DLD1 (cell line): Measurements from ENCODE around the gene FAM53A.
"Not testable (repeated sequence)": the region's sequence is repeated elsewhere in the genome, so short reads cannot be mapped to it uniquely, and the experiment has no call there.

ENCODE experiments used
- in situ Hi-C: cut with HindIII; loops from 2 replicates; pipeline ENCODE4 v1.10.0; 2017; ENCODE audit warnings: low sequenced_read_pairs

FAM53A gene

GRCh38 chr4:1608821-1609500 is 75.2 kb downstream of the FAM53A start:
- in situ Hi-C loops, result no loop called here

- in situ Hi-C loops, result no loop called here
Observed at GRCh38 chr4:1608196-1608820, 75.8 kb downstream of the FAM53A start.

- in situ Hi-C loops, result not testable (repeated sequence)
Observed at GRCh38 chr4:1607436-1608195, 76.5 kb downstream of the FAM53A start.

- in situ Hi-C loops, result no loop called here
Observed at GRCh38 chr4:1604706-1605205, 79.4 kb downstream of the FAM53A start.

- in situ Hi-C loops, result no loop called here
Observed at GRCh38 chr4:1604181-1604705, 79.9 kb downstream of the FAM53A start.

- in situ Hi-C loops, result no loop called here
Observed at GRCh38 chr4:1603413-1604135, 80.5 kb downstream of the FAM53A start.

- in situ Hi-C loops, result no loop called here
Observed at GRCh38 chr4:1602655-1603412, 81.3 kb downstream of the FAM53A start.

- in situ Hi-C loops, result no loop called here
Observed at GRCh38 chr4:1601852-1602654, 82.1 kb downstream of the FAM53A start.

- in situ Hi-C loops, result no loop called here
Observed at GRCh38 chr4:1601533-1601835, 82.6 kb downstream of the FAM53A start.

GRCh38 chr4:1600811-1601532 is 83.1 kb downstream of the FAM53A start:
- in situ Hi-C loops, result no loop called here

GRCh38 chr4:1600211-1600780 is 83.8 kb downstream of the FAM53A start:
- in situ Hi-C loops, result no loop called here

- in situ Hi-C loops, result no loop called here
Observed at GRCh38 chr4:1599491-1600210, 84.5 kb downstream of the FAM53A start.

GRCh38 chr4:1599026-1599481 is 85.1 kb downstream of the FAM53A start:
- in situ Hi-C loops, result no loop called here

- in situ Hi-C loops, result no loop called here
Observed at GRCh38 chr4:1598206-1599025, 85.7 kb downstream of the FAM53A start.

- in situ Hi-C loops, result no loop called here
Observed at GRCh38 chr4:1597021-1597931, 86.8 kb downstream of the FAM53A start.

GRCh38 chr4:1596393-1596792 is 87.7 kb downstream of the FAM53A start:
- in situ Hi-C loops, result no loop called here
